GM12865 (cell line): Measurements from ENCODE around the gene TRAPPC6A.

Experiments used
- DNase-seq: peaks from one replicate; pipeline ENCODE4 v3.0.0; 2010; ENCODE audit warnings: low read depth
- H3K4me3 ChIP-seq: 2 replicates; pipeline ENCODE4 v1.5.1; 2011; ENCODE audit warnings: mild to moderate bottlenecking, low read depth, low read length, control low read depth
- CTCF ChIP-seq: IDR thresholded peaks from 2 replicates; pipeline ENCODE4 v1.5.1; 2011; ENCODE audit warnings: low read length, control low read depth, low read depth, inconsistent platforms; ENCODE audit not compliant: insufficient read depth; ENCODE audit errors: missing control alignments

The TRAPPC6A gene

GRCh38 chr19:45179072-45179891 is 1.2 kb upstream of the TRAPPC6A start:
- peak; percentile 42 for DNase-seq
- TF ChIP-seq CTCF: no peak
- H3K4me3 ChIP-seq: peak overlapping the region; percentile 94

- DNase-seq: peak; percentile 100
- peak; percentile 36 for TF ChIP-seq CTCF
These were observed 430 bp upstream of the TRAPPC6A start, which contains the start of gene BLOC1S3 for GRCh38 chr19:45178262-45179071. BLOC1S3 (plus strand) TSS chr19:45178784; CDS start chr19:45179297, 513 bp downstream.

GRCh38 chr19:45175515-45176345 is 2.3 kb downstream of the TRAPPC6A start:
- no peak overlapping the region for H3K4me3 ChIP-seq
- TF ChIP-seq CTCF: no peak
- no peak for DNase-seq

More at GRCh38 chr19:45178262-45179071, 430 bp upstream of the TRAPPC6A start, which contains the start of gene BLOC1S3:
- H3K4me3 ChIP-seq: peak within 1 kb of the TSS; percentile 94

- TF ChIP-seq CTCF: no peak
- DNase-seq: no peak
- H3K4me3 ChIP-seq: no peak overlapping the region
These were observed 4.2 kb downstream of the TRAPPC6A start for GRCh38 chr19:45173816-45174215.

GRCh38 chr19:45172611-45173208 is 5.3 kb downstream of the TRAPPC6A start:
- no peak for DNase-seq
- no peak overlapping the region for H3K4me3 ChIP-seq
- TF ChIP-seq CTCF: no peak

- no peak for TF ChIP-seq CTCF
- H3K4me3 ChIP-seq: no peak overlapping the region
- no peak for DNase-seq
These were observed 5.9 kb downstream of the TRAPPC6A start for GRCh38 chr19:45172173-45172572.
